Suppressor macrophage (primary cell): ENCODE measurements around the gene TBC1D30.

ENCODE experiments used
- DNase-seq, 4 experiments: peaks; one replicate each; pipeline ENCODE4 v3.0.0-alpha.2; 2020 to 2022

The TBC1D30 gene

DNA sequence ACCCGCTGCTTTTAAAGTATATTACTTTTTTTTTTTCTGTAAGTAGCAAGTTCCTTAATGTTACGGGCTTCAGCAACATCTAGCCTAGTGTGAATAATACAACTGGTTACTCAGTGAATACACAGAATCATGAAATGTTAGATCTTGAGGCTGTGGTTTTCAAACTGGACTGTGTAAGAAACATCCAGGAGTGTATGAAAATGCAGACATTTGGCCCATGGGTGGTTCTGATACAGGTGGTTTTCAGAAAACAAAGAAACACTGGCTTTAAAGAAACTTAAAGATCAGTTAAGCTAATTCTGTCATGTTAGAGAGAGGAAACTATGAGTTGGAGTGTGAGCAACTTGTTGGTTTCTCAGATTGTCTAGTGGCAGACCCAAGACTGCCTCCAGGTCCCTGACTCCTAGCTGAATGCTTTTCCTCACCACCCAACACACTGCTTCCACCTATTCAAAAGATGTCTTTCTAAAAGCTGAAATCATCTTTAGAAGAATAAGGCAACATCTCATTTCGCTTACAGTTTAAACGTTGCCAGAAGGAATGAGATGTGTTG lies 36.1 kb downstream of the TBC1D30 start:
- DNase-seq = no peak

DNA sequence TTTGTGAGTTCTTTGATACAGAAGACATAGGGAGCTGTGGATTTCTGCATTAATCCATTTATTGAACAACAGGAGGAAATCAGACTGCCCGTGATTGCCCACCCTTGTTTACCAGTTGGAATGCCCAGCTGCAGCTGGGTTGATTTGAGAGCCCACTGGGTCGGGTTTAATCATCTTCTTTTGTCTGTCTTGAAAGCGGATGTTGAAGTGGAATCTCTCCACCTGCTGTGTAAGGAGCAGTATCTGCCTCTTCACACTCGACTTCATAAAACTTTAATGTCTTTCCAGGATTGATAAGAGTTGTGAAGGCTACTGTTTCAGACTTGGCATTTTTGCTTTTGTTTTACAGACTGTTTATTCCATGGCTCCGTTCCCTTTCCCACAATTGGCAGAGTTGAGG lies 39.9 kb downstream of the TBC1D30 start:
- no peak for DNase-seq

DNA sequence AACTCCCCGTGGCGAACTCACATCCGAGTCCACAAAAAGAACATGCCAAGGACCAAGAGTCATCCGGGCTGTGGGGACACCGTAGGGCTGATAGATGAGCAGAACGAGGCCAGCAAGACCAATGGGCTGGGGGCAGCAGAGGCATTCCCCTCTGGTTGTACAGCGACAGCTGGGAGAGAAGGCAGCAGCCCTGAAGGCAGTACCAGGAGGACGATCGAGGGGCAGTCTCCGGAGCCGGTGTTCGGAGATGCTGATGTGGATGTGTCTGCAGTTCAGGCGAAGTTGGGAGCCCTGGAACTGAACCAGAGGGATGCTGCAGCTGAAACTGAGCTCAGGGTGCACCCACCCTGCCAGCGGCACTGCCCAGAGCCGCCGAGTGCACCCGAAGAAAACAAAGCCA lies 50.7 kb downstream of the TBC1D30 start:
- DNase-seq = no peak

DNA sequence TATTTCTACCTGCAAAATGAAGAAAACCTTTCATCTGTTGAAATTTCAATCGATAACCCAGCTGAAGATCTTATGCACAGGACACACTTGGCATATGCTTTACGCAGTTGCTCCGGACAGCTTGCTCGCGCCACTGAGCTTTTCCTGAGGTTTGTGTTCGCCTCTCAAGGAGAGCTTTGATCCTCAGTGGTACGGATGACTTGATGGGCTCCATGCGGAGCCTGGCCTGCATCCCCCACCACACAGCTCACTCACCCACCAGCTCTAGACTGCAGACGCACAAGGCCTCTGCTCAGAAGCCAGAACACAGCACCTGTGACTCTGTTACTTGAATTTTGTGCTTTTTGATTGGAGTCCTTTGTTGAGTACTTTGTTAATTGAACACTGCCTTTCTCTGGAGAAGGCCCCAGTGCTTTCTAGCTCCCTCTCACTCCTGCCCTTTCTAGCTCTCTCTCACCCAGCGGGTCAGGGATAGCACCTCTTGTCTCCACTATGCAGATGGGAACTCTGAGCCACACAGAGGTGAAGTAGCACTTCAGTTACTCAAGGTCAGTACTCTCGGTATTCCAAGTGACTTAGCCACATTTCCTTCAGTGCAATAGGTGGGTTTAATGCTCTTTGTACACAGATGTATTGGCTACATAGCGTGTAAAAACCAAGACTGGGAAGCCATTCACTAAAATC lies 52.1 kb downstream of the TBC1D30 start:
- no peak for DNase-seq

DNA sequence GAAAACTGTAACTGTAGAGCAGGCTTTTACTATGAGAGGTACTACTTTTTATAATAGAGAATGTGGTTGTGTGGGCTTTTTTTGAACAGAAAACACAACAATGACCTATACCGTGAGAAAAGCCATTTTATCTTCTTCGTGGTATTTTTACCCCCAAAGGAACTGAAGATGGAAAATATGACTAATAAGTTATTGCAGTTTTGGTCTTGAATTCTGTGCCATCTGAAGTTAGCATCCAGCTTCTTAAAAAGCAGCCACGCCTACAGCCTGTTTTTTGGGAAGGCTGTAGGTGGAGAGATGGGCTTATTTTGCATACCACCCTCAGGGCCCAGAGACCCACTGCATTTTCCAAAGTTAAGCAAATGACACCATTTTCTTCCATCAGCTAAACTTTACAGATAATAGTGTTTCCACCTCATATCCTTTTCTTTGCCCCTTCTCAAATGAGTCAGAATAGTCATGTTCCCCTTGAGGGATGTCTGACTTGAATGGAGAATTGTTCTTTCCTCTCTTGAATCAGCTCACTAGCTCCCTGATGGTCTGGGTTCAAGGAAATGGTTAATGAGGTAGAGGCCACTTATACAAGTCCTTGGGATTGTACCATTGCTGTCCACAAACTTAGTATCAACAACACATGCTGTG lies 53.0 kb downstream of the TBC1D30 start:
- DNase-seq = no peak

DNA sequence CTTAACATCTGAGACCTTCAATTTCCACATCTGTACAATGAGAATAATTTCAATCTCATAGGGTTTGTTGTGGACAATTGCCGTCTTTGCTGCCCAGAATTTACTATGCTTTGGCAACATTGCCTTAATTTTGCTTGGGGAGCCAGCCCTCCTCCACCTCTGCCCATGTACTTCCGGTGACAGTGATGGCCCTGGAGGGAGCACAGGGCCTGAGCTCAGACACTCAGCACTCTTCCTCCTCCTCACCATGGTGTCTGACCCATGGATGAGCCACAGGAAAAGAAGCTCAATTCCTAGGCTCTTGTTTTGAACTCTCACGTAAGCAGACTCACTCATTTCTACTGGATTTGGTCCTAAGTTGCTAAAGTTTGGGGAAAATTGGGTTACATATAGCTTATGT lies 58.2 kb downstream of the TBC1D30 start:
- DNase-seq = no peak

DNA sequence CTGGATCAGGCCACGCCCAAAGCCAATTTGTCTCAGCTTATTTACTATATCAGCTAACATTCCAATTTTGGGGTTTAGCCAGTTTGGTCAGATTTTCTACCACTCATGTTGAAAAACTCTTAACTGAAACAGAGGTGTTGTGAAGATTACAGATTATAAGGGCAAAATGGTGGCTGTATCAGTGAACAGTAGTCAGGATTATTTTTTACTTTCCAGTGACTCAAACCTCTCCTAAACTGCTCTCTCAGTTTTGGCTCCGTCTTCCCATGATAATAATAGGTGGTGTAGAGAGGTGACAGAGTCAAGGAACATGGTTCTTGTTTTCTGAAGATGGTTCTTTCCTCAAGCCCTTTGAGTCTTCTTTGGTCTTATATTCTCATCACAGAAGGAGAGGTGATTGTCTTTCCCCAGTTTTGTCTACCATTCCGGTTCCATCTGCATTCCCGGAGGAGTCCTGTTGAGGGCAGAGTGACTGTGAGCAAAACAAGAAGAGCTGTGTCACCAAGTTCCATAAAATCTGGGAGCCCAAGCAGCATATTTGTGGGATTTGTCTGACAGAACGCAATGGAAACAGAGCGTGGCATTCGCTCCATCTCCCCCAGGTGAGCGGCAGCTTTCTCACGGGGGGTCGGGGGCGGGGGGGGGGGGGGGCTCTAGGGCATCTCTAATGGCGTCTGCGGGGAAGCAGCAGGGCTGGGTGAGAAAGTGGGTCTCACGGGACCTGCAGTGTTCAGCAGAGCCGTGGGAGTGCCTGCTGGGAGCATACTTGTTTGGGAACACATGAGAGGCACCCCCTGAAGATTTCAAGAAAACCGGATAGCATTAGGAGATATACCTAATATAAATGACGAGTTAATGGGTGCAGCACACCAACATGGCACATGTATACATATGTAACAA lies 59.1 kb downstream of the TBC1D30 start:
- no peak for DNase-seq

DNA sequence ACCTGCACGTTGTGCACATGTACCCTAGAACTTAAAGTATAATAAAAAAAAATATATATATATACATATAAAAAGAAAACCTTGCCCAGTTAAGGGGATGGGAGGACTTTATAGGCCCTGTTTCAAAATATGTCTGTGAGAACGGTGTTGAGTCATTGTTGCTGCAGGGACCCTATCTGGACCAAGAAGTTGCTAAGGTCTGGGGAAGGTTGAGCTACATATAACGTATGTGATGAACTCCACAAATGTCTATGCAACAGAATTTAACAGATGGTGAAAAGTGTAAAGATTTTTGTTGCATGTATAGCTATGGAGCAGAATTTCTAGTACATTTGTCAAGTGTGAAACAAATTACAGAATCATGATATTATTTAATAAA lies 59.7 kb downstream of the TBC1D30 start:
- DNase-seq = no peak

DNA sequence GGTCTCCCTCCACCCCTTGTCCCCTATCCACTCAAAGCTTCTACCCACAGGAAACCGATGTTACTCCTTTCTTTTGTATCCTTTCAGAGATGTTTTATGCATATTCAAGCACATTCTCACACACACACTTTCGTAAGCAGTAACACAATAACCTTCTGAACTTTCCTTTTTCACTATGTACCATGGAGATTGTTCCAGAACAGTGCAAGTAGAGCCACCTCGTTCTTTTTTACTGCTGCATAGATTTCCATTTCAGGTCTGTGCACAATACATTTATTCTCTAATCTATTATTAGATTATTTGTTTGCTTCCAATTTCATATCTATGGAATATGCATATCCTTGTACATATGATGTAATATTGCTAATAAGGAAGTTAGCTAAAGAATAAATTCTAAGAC lies 60.3 kb downstream of the TBC1D30 start:
- no peak for DNase-seq

DNA sequence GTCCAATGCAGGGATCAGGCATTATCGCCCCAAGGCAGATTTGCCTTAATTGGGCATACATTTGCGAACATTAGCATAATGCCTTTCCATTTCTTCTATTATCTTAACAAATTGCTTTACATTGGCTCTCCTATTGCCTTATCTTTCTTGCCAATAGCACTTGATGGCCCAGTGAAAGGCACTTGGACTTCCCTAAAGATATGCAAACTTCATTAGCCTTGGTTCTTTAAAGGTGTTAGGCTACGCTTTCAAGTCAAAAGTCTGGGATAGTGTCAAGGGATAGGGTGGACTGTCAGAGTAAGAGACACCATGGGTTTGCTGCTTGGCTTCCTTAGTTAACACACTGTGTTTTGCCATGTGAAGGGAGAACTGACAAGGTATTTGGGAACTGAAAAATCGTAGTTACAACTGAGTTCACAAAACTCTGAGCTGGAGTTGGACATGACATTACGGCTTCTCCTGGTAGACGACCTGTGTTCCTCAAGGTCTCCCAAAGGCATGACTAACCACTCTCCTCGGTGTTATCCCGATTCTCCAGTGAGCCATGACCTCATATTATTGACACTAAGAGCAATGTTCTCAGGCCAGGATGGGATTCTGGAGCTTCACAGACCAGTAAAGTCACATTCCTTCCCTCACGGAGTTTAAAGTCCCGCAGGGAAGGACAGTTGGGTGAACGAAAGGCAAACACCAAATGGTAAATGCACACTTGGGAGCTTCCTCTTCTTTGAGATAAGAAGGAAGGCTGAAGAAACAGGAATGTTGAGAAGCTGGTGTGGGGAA lies 65.2 kb downstream of the TBC1D30 start:
- DNase-seq = no peak

DNA sequence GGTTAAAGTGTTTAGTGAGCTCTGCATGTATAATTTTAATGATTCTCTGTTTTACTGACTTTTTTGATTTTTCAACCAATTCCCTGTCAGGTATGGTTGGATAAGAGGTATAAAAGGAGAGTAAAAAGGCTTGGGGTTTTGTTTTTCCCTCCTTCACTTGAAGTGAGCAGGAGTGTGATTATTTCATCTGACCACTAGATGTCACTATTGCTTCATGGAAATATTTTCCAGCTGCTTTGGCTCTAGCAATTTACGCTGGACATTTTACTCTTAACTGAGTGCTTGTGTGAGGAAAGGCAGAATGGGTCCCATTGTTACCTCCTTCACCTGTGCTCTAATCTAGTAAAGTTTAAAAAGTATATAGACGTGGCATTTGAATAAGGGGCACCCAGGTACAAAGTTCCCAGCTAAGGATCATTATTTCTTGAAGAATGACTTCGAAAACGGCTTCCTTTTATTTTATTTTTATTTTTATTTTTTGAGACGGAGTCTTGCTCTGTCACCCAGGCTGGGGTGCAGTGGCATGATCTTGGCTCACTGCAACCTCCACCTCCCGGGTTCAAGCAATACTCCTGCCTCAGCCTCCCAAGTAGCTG lies 66.5 kb downstream of the TBC1D30 start:
- DNase-seq = peak; percentile 46 to 83 (median 64)

DNA sequence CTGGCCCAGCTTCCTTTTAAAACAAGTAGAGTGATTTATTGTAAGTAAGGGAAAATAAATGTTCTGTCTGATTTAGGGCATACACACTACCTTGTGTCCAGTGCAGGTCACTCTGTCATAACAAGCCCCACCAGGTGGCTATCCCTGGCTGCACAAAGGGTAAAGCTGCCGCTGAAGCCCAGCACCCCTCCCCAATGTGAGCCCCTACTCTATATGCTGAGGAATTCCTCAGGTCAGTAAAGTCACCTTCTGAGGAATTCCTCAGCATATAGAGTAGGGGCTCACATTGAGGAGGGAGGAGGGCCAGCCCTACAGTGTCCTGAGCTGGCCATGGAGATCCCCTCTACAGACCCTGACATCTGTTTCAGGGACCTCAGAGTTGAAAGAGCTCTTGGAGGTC lies 67.2 kb downstream of the TBC1D30 start:
- no peak for DNase-seq

DNA sequence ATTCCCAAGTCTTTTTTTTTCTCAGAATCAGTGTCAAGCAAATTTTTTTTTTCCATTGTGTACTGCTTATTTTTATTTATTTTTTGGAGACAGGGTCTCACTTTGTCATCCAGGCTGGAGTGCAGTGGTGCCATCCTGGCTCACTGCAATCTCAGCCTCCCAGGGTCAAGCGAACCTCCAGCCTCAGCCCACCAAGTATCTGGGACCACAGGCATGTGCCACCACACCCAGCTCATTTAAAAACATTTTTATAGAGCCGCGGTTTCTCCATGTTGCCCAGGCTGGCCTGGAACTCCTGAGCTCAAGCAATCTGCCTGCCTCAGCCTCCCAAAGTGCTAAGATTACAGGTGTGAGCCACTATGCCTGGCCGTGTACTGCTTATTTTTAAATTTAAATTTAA lies 68.1 kb downstream of the TBC1D30 start:
- no peak for DNase-seq

DNA sequence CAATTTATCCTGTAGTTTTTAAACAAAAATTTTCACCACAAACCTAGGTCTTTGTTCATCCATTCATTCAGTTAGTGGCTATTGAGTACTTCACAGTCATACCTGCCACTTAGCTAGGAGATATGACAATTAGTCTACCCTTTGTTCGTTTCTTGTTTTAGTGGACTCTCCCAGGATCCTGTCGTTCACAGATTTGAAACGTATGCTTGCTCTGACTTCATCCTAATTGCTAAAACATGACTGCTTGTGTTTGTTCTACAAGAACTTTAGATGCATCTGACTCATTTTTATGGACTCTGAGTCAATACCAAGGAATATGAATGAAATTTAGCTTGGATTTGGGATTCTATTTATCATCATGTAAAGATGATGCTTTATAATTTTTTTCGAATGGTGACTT lies 69.5 kb downstream of the TBC1D30 start:
- no peak for DNase-seq

DNA sequence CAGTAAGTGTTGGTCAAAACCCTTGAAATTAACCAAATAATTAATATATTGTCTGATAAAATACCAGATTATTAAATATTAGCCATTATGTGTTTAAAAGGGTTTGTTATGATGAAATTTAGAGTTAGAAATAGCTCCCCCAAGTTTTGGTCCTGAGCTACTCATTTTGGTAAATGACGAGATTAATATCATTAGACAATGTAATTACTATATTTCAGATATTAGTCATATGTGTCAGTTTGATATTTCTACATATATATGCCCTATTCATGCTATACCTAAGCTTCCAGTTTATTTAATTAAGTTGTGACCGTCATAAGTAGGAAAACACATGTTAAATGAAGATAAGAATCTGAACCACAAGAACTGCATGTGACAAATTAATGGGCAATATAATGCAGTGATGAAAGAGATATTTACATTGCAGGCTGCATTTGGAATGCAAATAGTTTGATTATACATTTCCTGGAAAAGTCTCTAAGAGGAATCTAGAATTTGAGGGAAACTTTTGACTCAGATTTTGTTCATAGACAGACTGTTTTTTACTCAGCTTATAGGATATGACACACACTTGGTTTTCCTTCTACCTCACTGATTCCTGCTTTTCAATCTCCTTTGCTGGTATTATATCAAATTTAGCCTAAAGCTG lies 70.5 kb downstream of the TBC1D30 start:
- DNase-seq = no peak

DNA sequence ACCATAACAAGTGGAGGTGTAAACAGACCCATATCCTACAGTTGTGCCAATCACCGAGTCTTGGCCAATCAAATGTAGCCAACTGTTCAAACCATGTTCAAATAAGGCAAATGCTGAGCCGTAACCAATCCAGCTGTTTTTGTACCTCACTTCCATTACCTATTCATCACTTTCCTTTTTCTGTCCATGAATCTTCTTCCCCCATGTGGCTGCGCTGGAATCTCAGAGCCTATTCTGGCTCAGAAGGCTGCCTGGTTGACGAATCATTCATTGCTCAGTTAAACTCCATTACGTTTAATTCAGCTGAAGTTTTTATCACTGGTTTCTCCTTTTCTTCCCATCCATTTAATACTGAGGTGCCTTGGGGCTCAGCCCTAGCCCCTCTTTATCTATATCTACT lies 71.1 kb downstream of the TBC1D30 start:
- no peak for DNase-seq

DNA sequence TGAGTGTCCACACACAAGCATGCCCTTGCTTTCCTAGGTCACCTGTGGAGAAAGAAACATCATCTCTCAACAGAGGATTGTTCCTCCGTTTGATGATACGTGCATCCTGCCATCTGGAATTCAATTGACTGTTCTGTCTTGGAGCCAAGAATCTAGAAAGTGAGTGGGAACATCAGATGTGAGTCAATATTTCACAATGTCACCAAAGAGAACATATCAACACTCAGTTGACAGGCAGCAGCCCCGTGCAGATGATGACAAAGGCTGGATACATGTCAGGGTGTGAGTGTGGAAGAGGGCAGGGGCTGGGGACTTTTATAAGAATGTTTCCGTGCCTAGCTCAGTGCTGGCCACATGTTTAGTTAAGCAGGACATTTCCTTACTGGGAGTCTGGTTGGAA lies 76.1 kb downstream of the TBC1D30 start:
- DNase-seq = no peak

DNA sequence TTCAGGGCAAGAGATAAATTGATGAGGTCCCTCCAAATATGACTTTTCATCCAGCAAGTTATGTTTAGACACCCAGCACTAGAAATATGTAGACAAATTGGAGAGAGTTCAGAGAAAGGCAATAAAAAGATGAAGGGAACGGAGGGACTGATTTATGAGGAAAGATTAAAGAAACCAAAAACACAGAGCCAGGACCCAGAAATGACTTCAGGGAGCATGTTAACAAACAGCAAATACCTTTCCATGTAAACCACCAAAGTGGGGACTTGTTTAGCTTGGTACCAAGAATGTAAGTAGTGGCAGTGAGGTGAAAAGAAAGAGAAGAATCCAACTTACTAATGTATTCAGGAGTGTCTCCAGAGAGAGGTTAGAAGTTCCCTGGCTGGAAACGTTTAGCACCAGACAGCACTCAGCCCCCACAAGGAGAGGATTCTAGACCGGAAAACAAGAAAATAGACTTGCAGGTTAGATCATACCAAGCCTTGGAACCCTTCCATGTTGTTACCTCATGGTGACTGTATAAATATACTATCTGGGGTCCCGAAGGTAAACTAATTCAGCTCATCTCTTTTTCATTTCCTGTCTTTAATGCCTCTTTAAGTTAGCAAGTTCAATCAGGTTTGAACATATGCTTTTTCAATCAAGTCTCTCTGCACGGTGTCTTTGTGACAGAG lies 79.2 kb downstream of the TBC1D30 start:
- no peak for DNase-seq

DNA sequence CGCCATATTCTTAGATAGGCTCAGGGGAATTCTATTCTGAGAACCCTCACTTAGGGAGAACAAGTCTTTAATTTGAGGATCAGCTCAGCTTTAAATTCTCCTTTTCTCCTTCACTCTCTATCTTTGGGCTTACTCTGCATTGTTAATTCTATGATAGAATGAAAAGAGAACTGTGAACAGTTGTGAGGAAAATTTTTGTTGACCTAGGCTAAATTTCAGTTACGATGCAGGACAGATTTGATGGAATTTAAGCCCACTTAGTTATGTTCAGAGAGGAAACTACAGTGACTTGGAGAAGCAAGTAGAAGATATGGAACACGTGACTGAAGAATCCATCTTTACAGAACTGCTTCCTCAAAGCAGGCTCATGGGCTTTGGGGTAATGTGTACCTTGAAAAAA lies 82.7 kb downstream of the TBC1D30 start:
- no peak for DNase-seq

DNA sequence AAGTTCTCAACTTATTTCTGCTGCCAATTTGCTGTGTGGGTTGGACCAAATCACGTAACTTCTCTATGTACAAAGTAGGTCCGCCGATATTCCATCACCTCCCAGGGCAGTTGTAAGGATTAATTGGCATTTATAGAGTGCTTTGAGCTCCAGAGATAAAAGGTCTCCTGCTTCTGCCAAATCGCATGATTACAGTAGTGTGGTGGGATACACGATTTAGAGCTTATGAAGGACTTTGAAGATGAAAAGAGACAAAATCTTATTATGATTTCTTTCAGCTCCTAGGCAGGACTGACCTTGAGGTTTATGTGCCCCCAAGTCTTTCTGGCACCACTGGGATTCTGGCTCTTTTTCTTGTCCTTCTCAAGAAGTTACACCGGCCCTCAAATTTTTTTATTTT lies 84.7 kb downstream of the TBC1D30 start:
- DNase-seq = no peak

DNA sequence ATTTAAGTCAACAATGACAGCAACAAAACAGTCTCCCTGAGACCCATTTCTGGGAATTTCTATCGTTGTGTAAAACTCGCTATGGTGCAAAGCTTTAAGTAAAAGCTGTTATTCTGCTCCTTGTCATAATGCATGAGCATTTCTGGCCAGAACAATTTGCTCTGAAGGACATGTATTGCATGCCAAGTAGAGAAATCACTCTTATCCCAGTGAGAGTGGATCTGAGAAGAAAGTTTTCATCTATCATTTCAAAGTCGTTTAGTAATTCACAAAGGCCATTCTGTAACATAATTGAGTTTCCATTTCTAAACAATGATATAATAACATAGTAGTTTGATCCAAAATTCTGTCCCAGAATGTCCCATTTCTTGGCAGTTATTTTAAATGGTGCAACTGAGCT lies 86.6 kb downstream of the TBC1D30 start:
- no peak for DNase-seq
